Measurements from ENCODE around the gene KLHL21. TPM values are rescaled to one million over a fixed set of nuclear protein-coding genes. Genes with fewer than 3 reads are reported as not detected.

The KLHL21 gene
- total and polyA plus RNA-seq, 9 of the 15 experiments (the other 6 are each of a cell fraction or from before 2014, with no cell fraction given): 2.1 to 42.1 (median 17.5) TPM

DNA sequence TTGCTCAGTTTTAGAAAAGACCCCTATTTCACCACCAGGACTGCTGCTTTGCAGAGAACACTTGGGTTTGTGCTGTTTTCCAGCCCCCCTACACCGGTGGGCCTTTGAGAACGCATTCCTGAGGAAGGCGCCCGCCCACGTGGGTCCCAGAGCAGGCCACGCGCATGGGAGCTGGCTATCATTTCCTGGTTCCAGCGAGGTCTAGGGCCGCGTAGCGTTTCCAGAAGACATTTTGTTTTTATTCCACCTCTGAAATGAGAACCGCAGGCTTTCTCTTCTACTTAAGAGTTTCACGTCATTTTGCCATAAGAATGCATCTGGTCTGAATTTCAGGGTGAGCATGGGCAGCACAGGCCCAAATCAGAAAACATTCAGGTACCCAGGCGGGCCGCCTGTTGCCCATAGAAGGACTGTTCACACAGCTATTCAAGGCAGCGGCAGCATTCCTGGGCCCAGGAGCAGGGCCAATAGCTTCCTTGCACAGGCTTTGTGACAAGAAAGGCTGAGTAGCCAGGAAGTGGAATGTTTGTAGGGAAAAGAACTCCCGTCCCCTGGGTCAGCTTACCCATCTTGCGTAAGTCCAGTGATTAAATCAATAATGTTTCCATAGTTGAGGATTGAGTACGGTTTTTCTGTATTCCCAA lies 1.4 kb upstream of the KLHL21 start (continued):
- TF ChIP-seq, protein P1, sequence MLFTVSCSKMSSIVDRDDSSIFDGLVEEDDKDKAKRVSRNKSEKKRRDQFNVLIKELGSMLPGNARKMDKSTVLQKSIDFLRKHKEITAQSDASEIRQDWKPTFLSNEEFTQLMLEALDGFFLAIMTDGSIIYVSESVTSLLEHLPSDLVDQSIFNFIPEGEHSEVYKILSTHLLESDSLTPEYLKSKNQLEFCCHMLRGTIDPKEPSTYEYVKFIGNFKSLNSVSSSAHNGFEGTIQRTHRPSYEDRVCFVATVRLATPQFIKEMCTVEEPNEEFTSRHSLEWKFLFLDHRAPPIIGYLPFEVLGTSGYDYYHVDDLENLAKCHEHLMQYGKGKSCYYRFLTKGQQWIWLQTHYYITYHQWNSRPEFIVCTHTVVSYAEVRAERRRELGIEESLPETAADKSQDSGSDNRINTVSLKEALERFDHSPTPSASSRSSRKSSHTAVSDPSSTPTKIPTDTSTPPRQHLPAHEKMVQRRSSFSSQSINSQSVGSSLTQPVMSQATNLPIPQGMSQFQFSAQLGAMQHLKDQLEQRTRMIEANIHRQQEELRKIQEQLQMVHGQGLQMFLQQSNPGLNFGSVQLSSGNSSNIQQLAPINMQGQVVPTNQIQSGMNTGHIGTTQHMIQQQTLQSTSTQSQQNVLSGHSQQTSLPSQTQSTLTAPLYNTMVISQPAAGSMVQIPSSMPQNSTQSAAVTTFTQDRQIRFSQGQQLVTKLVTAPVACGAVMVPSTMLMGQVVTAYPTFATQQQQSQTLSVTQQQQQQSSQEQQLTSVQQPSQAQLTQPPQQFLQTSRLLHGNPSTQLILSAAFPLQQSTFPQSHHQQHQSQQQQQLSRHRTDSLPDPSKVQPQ (CRISPR knock-in tag; IDR thresholded peaks at IDR 0.05; ENCODE audit: borderline replicate concordance): peak; percentile 26; the same call in 1 of the 2 replicates
- TF ChIP-seq RAD51 (IDR thresholded peaks at IDR 0.05; ENCODE audit: borderline replicate concordance, low read depth) (peak; percentile 65; the same call in 1 of the 2 replicates), CEBPB (tag; IDR thresholded peaks at IDR 0.05) (peak; percentile 84), SAP30 (IDR thresholded peaks at IDR 0.05; ENCODE audit: borderline replicate concordance, insufficient read depth, low read depth, low read length, poor library complexity, severe bottlenecking) (peak; percentile 91), ZNF239 (CRISPR knock-in tag; IDR thresholded peaks at IDR 0.05) (peak; percentile 51), SOX6 (IDR thresholded peaks at IDR 0.05) (no peak), EGR1 (conservative IDR thresholded peaks at IDR 0.05) (peak; percentile 83), MED1 (CRISPR knock-in tag; IDR thresholded peaks at IDR 0.05; ENCODE audit: borderline replicate concordance) (no peak; the same call in 1 of the 2 replicates), BHLHE40 (IDR thresholded peaks at IDR 0.05; ENCODE audit: low read length) (peak; percentile 47; the same call in 1 of the 2 replicates), NFXL1 (CRISPR knock-in tag; IDR thresholded peaks at IDR 0.05) (0 out of 2 replicates have a peak, but pooled peaks have one; percentile 18), ZNF311 (CRISPR knock-in tag; IDR thresholded peaks at IDR 0.05) (0 out of 2 replicates have a peak, but pooled peaks have one; percentile 37), SMARCA5 (IDR thresholded peaks at IDR 0.05) (no peak), ZNF830 (CRISPR knock-in tag; IDR thresholded peaks at IDR 0.05) (peak; percentile 30; the same call in 1 of the 2 replicates), HNRNPLL (IDR thresholded peaks at IDR 0.05; ENCODE audit: low read depth, low read length, poor library complexity, severe bottlenecking) (no peak), TCF7 (IDR thresholded peaks at IDR 0.05; ENCODE audit: borderline replicate concordance) (peak; percentile 35; the same call in 1 of the 2 replicates)
- TF ChIP-seq, protein P2, sequence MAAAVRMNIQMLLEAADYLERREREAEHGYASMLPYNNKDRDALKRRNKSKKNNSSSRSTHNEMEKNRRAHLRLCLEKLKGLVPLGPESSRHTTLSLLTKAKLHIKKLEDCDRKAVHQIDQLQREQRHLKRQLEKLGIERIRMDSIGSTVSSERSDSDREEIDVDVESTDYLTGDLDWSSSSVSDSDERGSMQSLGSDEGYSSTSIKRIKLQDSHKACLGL (CRISPR knock-in tag; IDR thresholded peaks at IDR 0.05; ENCODE audit: borderline replicate concordance, poor library complexity, severe bottlenecking): peak; percentile 97
- TF ChIP-seq, protein P3, sequence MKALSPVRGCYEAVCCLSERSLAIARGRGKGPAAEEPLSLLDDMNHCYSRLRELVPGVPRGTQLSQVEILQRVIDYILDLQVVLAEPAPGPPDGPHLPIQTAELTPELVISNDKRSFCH (CRISPR knock-in tag; IDR thresholded peaks at IDR 0.05): no peak; the same call in 1 of the 2 replicates
- TF ChIP-seq, protein P3 (tag; IDR thresholded peaks at IDR 0.05): peak; percentile 96
- TF ChIP-seq, protein P4, sequence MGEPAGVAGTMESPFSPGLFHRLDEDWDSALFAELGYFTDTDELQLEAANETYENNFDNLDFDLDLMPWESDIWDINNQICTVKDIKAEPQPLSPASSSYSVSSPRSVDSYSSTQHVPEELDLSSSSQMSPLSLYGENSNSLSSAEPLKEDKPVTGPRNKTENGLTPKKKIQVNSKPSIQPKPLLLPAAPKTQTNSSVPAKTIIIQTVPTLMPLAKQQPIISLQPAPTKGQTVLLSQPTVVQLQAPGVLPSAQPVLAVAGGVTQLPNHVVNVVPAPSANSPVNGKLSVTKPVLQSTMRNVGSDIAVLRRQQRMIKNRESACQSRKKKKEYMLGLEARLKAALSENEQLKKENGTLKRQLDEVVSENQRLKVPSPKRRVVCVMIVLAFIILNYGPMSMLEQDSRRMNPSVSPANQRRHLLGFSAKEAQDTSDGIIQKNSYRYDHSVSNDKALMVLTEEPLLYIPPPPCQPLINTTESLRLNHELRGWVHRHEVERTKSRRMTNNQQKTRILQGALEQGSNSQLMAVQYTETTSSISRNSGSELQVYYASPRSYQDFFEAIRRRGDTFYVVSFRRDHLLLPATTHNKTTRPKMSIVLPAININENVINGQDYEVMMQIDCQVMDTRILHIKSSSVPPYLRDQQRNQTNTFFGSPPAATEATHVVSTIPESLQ (CRISPR knock-in tag; IDR thresholded peaks at IDR 0.05): peak; percentile 85
